Measurements from ENCODE around the gene DMD.
"Not testable (repeated sequence)": the region's sequence is repeated elsewhere in the genome, so short reads cannot be mapped to it uniquely, and the experiment has no call there.

The DMD gene

DNA sequence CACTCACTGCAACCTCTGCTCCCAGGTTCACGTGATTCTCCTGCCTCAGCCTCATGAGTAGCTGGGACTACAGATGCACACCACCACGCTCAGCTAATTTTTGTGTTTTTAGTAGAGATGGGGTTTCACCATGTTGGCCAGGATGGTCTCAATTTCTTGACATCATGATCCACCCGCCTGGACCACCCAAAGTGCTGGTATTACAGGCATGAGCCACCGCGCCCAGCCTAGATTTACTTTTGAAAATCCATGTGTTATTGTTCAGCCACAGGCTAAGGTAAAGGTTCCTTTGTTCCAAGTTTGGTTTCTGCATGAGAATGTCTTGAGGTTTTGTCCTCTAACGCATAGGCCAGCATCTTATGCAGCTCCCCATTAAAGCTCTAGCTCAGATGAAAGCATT, 371.6 kb downstream of the DMD start:
- DNase-seq = no peak

DNA sequence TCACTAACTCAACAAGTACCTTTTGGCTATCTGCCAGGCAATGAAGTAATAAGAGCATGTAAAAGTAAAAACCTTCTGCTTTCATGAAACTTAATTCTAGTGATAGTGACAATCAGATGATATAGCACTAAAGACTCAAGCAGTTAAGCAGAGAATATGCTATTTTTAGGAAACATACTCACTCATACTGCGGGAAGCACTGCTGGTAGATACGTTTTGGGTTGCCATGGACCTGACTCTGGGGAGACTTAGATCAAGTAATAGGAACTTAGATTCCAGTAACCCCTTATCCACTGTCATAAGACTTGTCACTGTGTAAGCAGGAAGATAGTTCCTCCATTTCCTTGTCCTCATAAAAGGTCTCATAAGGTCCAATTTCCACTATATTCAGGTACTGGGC, 386.3 kb downstream of the DMD start:
- no peak for DNase-seq

DNA sequence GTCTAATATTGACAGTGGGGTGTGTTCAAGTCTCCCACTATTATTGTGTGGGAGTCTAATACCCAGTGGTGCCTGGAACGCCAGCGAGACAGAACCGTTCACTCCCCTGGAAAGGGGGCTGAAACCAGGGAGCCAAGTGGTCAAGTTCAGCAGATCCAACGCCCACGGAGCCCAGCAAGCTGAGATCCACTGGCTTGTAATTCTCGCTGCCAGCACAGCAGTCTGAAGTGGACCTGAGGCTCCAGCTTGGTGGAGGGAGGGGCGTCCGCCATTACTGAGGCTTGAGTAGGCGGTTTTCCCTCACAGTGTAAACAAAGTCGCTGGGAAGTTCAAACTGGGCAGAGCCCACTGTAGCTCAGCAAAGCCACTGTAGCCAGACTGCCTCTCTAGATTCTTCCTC, 407.3 kb downstream of the DMD start:
- no peak for DNase-seq

DNA sequence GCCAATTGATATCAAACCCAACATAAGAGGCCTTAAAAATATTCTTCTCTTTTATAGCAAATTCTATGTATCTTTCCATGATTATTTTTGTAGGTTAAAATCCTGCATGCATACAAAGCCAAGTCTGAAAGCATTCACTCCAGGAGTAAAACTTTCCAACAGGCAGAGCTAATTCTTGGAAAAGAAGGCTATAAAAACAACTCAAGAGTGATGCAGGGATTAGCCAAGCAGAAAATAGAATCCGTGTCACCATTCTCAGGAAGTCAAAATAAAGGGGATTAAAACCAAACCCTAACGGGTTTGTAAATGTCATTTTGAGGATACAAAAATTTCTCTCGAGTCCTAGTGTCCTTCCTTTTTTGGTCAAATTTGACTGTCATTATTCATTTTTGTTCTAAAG, 412.4 kb downstream of the DMD start:
- DNase-seq = no peak

DNA sequence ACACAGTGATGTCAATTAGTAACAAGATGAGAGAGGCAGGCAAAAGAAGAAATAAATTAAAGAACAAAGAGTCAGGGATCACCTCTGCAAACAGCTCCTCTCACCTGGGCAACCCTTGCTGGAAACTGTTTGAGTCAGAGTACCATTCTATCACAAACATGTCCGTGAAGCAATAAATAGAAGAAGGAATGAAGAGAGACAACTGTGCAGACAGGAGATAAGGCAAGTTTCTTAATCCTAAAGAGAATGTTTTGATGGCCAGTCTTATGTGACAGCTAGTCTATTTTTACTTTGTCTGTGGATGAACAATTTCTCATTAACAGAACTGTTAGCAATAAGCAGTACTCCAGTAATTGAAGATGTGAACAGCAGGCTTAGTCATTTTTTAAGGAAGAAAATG, 422.4 kb downstream of the DMD start:
- DNase-seq = no peak

DNA sequence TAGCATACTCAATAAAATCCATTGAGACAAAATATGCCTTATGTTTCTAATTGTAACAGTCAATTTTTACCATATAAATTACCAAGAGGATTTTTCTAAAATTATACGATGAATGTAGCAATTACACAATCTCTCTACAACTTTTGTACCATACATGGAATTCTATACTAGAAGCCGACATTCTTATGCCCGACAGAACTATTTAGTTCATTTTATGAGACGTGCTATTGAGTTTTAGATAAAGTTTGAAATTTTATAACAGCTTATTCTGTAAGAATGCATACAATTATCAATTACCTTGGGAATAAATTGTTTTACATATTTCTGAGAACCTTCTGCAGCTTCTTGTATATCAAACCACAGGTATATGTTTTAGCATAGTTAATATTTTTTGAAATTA, 431.2 kb downstream of the DMD start:
- DNase-seq = no peak

DNA sequence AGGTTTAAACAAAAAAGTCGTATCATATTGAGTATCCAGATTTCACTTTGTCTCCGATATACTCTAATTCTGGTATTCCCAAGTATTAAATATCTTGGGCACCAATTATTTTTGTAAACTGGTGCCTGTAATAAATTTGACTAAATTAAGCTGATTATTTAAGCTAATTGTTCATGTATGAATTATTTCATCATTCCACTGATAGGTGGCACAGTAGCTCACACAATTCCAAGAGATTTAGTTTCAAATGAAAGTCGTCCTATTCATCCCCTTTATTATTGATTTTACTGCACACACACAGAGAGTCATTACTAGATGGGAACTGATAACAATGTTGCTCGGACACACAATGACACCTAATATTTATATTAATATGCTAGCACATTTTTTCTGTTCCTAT, 432.4 kb downstream of the DMD start:
- no peak for DNase-seq

DNA sequence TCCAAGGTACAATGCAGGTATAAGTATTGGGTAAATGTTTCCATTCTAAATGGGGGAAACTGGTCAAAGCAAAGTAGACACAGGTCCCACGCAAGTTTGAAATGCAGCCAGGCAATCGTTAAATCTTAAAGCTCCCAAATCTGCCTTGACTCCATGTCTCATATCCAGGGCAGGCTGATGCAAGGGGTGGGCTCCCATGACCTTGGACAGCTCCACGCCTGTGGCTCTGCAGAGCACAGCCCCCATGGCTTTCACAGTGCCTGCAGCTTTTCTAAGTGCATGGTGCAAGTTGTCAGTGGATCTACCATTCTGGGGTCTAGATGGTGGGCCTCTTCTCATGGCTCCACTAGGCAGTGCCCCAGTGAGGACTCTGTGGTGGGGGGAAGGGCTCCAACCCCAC, 436.4 kb downstream of the DMD start:
- DNase-seq = no peak

DNA sequence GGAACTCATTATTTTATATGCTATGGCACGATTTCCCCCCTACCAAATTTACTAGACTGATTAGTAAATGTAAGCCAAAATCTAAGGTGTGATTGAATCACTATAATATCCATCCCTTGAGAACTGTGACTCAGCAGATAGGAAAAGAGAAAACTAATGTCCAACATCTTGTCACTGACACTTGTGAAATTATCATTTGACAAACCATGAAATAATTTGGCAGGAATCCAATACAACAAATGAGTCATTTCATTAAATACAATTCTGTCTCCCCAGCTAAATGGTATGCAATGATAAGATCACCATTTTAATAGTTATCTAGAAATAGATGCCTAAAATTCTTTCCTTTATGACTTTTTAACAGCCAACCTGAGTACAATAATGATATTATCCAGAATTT, 462.3 kb downstream of the DMD start:
- no peak for DNase-seq

DNA sequence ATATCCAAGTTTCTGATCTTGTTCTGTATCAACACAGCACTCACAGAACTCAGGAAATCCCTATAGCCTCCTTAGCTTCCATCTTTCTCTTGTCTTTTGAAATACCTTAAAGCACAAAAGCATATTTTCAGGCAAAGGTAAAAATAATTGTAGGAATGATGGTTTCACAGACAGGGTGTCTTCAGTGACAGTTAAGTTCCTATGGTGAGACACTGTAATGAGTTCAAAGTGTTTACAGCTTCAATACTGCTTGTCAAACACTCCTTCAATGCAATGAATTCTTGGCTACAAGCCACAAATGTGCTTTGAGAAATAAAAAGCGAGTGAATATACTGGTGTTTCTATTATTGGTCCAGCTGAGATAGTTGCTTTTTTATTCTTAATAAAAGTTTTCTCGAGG, 466.0 kb downstream of the DMD start:
- DNase-seq = no peak

DNA sequence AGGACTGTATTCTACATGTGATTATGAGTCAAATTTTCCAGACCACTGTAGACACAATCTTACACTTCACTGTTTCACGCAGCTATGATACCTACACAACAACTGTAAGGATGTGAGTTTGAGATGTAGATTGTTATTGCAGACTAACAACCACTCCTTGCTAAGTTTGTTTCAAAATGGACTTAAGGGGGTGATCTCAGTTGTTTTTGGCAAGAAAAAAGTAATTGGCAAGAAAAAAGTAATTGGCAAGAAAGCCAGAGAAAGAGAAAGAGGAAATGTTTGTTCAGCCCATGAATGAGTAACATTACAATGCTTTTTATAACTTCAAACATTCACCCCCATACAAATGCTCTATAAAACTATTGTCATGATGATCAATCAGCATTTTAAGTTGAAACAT, 466.4 kb downstream of the DMD start:
- no peak for DNase-seq

DNA sequence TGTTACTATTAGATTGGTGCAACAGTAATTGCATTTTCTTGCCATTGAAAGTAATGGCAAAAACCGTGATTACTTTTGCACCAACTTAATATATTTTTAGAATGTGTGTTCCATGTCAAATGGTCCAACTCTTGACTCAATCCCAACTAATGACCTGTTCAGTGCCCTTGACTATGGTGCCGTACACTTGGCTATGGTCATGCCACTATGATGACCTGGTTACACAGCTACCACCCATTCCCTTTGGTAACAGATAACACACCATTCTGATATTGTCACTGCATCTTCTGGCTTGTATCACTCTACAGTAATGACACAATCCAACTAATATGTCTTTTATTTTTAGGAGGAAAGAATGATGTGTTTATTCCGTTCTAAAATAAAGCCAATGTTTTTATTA, 469.4 kb downstream of the DMD start:
- no peak for DNase-seq

DNA sequence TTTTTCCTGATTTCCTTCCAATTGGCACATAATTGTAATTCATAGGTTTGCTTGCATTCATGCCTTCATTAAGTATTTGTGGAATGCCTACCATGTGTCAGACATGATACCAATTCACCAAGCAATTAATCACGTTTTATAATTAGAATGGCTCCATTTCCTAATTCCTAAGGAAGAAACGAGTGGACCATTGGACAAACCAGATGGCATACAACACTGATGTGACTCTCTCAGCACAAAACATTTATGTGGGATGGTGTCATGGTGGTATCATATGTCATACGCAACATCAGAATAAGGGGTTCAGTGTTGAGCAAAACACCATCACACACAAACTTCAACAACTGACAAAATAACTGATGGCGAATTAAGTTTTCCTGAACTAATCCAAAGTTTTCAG, 502.8 kb downstream of the DMD start:
- DNase-seq = no peak

DNA sequence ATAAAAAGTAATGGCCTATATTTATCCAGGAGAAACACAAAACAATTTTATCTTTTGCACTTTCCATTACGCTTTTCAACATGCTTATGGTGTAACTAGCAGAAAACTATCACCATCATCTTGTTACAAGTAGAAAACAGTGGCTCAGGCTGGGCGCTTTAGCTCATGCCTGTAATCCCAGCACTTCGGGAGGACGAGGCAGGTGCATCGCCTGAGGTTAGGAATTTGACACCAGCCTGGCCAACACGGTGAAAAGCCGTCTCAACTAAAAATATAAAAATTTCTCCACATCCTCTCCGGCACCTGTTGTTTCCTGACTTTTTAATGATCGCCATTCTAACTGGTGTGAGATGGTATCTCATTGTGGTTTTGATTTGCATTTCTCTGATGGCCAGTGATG, 506.0 kb downstream of the DMD start:
- DNase-seq = not testable (repeated sequence)

DNA sequence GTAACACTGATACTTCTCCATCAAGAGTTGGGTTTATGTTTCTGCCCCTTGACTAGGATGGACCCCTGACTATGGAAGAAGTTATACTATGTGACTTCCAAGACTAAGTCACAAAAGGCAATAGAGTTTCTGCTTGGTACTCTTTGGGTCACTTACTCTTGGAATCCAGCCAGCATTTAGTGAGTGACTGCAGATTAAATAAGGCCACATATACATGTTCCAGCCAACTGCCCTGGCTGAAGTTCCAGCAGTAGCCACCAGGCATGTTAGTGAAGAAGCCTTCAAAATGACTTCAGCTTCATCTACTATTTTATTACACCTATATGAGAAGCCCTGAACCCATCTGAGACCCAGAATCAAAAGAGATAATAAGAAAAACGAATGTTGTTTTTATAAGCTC, 524.0 kb downstream of the DMD start:
- DNase-seq = no peak

DNA sequence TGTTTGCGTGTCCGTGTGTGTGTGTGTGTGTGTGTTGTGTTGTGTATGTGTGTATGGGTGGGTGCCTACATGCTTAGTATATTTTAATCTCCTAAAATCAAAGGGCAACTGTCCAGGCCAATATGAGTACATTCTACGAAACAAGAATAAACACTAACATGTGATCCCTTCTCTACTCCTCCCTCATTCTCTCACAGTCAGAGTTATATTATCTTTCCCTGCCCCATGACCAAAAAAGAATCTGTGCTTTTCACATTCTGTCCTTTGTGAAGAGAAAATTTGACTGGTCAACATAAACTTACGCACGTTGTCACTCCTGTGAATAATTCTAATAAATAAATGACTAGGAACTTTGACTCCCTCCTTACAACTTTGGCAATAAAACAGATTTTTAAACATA, 532.9 kb downstream of the DMD start:
- DNase-seq = no peak

DNA sequence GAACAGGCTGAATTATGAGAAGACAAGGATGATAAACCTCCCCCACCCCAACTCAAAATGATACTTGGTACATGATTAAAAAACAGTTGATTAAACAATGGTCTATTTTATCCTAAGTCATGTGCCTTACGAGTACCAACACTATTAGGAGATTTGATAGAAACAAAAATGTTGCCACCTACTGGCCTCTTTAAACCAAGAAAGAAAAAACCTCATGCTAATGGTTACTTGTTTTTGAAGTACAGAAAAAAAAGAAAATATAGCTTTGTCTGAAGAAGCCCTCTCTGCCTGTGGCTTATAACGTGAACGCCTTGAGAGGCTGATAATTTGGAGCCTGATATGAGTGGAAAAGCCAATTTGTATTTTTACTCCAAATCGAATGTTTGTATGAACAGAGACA, 538.2 kb downstream of the DMD start:
- DNase-seq = no peak

DNA sequence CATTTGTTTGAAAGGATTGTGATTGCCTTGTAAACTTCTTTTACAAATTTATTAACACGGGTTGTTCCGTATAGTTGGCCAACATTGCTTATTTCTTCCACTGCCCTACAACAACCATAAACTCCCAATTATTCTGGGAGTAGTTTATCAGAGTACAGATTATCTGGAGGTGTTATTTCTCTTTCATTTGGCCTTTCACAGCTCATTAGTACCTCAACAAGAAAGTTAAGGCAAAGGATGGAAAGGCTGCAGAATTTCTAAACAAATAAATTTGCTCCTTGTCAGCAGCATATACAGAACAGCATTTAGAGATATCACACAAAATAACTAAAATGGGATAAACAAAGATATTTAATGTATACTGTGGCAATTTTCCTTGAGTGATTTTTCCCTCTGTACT, 548.8 kb downstream of the DMD start:
- DNase-seq = no peak

DNA sequence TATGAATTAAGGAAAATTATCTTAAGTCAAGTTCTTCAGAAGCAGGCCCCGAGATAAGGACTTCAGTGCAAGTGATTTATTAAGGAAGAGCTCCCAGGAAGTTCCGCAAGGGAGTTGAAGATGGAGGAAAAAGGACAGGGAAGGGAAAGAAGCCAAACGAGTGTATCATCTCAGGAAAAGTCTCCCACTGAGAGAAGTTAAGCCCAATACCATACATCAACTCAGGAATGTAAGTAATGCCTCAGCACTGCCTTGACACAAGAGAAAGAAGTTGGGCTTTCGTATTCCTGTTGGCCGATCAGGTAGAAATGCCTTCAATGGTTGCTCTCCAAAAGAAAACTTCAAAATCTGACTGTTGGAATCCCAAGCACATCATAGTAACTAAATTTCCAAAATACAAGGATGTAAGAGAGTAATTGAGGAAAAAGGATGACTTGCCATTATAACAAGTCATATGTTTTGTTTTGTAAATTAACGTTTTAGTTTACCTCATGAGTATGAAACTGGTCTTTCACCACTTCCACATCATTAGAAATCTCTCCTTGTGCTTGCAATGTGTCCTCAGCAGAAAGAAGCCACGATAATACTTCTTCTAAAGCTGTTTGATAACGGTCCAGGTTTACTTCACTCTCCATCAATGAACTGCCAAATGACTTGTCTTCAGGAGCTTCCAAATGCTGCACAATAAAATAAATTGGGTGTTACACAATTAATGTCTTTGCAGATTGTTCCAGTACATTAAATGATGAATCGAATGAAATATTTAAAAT, 566.7 kb downstream of the DMD start:
- no peak for DNase-seq

DNA sequence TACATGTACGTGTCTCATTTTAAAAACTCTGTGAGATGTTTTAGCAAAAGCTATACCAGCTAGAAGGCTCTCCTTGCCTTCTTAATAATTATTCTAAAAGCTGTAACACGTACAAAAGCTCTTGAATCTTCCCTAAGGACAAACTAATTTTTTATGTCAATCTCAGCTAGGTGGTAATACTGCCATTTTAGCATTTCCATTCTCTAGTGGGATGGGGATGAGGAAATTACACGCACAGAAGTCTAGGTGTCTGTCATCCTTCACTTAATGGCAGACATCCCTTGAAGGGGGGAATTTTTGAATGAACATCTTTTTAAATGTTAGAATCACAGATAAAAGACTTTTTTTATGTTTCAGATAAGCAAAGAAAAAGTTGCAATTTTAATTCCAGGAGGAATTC, 569.1 kb downstream of the DMD start:
- no peak for DNase-seq

DNA sequence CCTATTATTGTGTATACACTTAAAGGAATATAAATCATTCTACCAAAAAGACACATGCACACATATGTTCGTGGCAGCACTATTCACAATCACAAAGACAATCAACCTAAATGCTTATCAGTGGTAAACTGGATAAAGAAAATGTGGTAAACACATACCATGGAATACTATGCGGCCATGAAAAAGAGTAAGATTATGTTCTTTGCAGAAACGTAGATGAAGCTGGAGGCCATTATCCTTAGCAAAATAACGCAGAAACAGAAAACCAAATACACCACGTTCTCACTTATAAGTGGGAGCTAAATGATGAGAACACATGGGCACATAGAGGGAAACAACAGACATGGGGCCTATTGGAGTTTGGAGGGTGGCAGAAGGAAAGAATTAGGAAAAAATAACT, 593.2 kb downstream of the DMD start:
- DNase-seq = no peak

DNA sequence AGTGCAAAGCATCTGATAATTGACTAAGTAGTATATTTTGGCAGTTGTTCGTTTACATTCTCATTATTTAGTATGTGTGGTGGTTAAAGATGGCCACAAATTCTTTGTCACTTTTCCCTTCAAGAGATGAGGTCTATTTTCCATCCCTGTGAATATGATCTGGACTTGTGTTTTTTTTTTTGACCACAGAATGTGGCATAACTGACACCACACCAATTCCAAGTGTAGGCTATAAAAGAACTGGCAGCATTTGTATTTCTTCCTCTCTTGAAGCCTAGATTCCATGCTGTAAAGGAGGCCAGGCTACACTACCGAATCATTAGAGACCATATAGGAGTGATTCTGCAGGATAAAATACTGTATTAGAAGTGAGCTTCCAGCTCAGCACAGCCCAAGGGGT, 596.6 kb downstream of the DMD start:
- DNase-seq = no peak

DNA sequence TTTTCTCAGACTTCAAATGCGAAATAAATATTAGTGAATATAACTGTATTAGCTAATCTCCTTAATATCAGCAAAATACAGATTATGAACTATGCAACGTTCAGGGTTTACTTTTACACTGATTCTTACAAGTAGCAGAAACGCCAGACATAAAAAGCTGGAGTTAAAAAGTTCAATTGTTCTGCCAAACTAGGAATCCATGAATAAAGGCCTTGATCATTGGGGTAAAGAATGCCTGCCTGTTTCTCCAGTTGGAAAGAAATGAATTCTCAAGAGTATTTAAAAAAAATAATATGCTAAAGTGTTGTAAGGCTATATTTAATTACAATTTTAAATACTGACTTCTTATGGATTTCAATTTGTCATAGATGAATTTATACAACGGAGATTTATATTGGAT, 612.2 kb downstream of the DMD start:
- no peak for DNase-seq

DNA sequence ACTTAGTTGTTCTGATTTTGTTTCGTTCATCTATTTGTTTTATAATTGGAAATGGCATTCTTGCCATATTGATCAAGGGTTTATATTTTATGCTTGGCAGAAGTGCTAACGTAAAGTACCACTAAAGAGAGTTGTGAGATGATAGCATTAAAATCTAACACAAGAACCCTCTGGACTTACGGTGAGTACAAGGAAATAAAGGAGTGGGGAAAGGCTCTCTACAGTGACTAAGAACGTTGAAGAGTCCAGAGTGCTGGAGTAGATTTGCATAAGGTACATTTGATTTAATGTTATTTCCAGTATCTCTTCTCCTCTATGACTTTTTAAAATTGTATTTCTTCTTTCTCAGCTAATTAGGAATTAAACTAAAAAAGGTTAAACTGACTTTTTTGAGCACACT, 612.6 kb downstream of the DMD start:
- no peak for DNase-seq

DNA sequence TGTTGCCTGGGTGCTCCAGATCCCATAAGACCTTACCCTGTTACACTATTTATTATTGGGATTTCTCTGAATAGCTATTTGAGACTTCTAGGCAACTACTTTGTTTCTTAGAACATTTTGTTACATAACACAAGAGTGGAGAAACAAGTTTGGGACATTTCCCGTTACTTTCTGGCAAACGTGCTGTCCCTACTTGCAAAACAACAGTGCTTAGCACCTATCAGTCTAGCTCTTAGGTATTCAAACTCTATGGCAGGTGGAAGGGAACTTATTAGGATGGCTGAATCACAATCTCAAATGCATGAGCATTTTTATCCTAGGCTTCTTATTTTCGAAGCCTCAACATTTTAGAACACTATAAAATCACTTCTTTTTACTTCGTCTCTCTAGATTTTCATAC, 613.6 kb downstream of the DMD start:
- DNase-seq = no peak

DNA sequence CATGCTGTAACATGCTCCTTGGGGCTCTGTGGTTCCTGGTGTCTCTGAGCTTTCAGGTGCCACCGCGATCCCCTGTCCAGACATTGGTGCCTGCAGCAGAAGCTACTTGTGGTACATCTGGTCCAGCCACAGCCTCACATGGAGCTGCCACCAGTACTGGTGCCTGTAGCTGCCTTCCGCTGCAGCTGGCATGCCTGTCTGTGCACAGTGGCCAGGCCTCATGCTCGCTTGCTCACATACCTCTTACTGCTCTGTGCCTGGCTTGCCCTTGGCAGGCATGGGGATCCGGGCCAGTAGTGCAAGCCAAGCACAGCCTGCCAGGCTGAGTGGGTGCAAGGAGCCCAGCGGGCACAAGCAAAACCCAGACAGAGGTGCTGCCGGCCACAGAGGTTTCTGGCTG, 618.6 kb downstream of the DMD start:
- DNase-seq = no peak

All from stimulated activated CD4-positive, alpha-beta T cell treated with anti-CD3 and anti-CD28 coated beads, Interleukin-2, amount 100 ng/mL, for 24 hours (primary cell).